ENCODE results near the gene SH3BP1. TPM values are rescaled to one million over a fixed set of nuclear protein-coding genes. Genes with fewer than 3 reads are reported as not detected.

Gene SH3BP1
- polyA plus RNA-seq, 1 donor from 2014 or later, result 0.63 TPM

DNA sequence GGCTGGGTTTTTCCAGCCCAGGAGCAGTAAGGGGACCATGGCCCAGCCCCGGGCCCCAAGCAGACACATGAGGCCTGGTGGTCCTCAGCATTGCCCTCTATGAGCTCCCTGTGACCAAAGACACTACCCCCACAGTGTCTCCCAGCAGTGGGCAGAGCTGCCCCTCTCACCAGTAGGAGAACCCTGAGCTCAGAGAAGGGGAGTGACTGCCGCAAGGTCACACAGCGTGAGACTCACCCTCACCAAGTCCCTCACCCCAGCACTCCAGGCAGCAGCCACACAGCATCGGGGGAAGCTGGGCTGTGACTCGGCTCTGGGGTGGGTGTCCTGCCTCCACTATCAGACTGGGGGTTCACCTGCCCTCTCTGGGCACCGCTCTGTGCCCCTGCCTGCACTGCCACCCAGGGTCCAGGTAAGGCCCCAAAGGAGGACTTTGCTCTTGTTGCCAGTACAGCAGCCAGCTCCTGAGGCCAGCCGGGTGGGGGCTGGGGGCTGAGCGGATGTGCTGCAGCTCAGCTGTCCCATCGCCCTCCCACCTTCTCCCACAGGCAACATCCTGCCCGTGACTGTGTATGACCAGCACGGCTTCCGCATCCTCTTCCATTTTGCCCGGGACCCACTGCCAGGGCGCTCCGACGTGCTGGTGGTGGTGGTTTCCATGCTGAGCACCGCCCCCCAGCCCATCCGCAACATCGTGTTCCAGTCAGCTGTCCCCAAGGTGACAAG, 7.9 kb upstream of the SH3BP1 start:
- Histone ChIP-seq H3K9me2 (ENCODE audit: insufficient read depth, low read length) (no peaks in the 10 kb centered on the region), H3K27me3 (ENCODE audit: insufficient read depth, low read depth, low read length) (no peaks in the 10 kb centered on the region), H3F3A (ENCODE audit: insufficient read depth, low read length, poor library complexity, severe bottlenecking) (no peaks in the 10 kb centered on the region), H3K36me3 (ENCODE audit: insufficient read depth, low read length) (no peaks in the 10 kb centered on the region), H3K9ac (ENCODE audit: low read length) (no peak overlapping the region), H3K4me3 (ENCODE audit: low read length) (no peak overlapping the region), H2AFZ (ENCODE audit: low read depth, low read length) (no peak overlapping the region), H4K20me1 (ENCODE audit: insufficient read depth) (no peaks in the 10 kb centered on the region), H3K9me3 (ENCODE audit: low read length) (no peaks in the 10 kb centered on the region), H3K4me2 (ENCODE audit: low read length) (no peak overlapping the region), H3K27ac (ENCODE audit: low read length) (no peak overlapping the region), H3K79me2 (replicated peaks; ENCODE audit: insufficient read depth, low read length) (no peaks in the 10 kb centered on the region)
- TF ChIP-seq TAF1 (IDR thresholded peaks at IDR 0.05; ENCODE audit: low read depth), result no peak
- TF ChIP-seq EZH2 (IDR thresholded peaks at IDR 0.05; ENCODE audit: borderline replicate concordance, insufficient read depth, low read length, poor library complexity, severe bottlenecking), result no peak
- TF ChIP-seq MXI1 (conservative IDR thresholded peaks at IDR 0.05; ENCODE audit: poor library complexity, severe bottlenecking), result no peak
- TF ChIP-seq, protein P1, sequence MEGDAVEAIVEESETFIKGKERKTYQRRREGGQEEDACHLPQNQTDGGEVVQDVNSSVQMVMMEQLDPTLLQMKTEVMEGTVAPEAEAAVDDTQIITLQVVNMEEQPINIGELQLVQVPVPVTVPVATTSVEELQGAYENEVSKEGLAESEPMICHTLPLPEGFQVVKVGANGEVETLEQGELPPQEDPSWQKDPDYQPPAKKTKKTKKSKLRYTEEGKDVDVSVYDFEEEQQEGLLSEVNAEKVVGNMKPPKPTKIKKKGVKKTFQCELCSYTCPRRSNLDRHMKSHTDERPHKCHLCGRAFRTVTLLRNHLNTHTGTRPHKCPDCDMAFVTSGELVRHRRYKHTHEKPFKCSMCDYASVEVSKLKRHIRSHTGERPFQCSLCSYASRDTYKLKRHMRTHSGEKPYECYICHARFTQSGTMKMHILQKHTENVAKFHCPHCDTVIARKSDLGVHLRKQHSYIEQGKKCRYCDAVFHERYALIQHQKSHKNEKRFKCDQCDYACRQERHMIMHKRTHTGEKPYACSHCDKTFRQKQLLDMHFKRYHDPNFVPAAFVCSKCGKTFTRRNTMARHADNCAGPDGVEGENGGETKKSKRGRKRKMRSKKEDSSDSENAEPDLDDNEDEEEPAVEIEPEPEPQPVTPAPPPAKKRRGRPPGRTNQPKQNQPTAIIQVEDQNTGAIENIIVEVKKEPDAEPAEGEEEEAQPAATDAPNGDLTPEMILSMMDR (IDR thresholded peaks at IDR 0.05; ENCODE audit: poor library complexity, severe bottlenecking), result no peak
- no peak for TF ChIP-seq EP300 (conservative IDR thresholded peaks at IDR 0.05; ENCODE audit: poor library complexity, severe bottlenecking)
- TF ChIP-seq RAD21 (conservative IDR thresholded peaks at IDR 0.05), result no peak
- TF ChIP-seq POLR2AphosphoS5 (IDR thresholded peaks at IDR 0.05), result no peak

DNA sequence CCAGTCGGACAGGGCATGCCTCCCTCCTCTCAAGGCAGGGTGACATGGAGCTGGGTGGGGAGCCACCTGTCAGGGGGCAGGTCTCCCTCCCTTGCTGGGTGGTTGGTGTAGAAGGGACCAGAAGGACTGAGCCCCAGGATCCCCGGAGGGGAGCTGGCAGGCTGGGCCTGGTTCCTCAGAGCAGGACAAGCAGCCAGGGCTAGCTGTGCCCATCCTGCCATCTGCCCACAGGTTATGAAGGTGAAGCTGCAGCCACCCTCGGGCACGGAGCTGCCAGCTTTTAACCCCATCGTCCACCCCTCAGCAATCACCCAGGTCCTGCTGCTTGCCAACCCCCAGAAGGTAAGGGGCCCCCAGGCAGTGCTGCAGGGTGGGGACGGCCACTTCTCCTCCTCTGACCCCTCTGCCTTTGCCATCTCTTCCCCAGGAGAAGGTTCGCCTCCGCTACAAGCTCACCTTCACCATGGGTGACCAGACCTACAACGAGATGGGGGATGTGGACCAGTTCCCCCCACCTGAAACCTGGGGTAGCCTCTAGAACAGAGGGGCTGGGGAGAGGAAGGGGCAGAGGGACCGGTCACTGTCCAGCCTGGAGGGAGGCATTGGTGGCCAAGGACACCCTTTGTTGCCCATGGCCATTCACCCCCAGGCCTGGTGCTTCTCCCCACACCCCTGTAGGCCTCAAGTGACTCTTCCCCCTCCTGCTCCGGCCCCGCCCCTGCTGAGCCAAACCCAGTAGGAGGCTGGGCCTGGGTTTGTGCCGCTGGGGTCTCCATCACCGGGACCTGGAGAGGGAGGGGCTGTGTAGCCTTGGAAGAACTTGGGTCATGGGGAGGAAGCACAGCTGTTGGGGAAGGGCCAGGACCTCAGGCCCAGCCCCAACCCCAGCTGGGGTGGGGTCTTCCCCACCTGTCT, 7.0 kb upstream of the SH3BP1 start:
- H3K27me3 ChIP-seq (ENCODE audit: insufficient read depth, low read depth, low read length), result no peaks in the 10 kb centered on the region
- no peak overlapping the region for H3K9ac ChIP-seq (ENCODE audit: low read length)
- H3F3A ChIP-seq (ENCODE audit: insufficient read depth, low read length, poor library complexity, severe bottlenecking), result no peaks in the 10 kb centered on the region
- H2AFZ ChIP-seq (ENCODE audit: low read depth, low read length), result no peak overlapping the region
- H3K36me3 ChIP-seq (ENCODE audit: insufficient read depth, low read length), result no peaks in the 10 kb centered on the region
- H3K4me2 ChIP-seq (ENCODE audit: low read length), result no peak overlapping the region
- no peak overlapping the region for H3K27ac ChIP-seq (ENCODE audit: low read length)
- H3K9me3 ChIP-seq (ENCODE audit: low read length), result no peaks in the 10 kb centered on the region
- H3K4me3 ChIP-seq (ENCODE audit: low read length), result no peak overlapping the region
- H4K20me1 ChIP-seq (ENCODE audit: insufficient read depth), result no peaks in the 10 kb centered on the region
- TF ChIP-seq TAF1 (IDR thresholded peaks at IDR 0.05; ENCODE audit: low read depth), result no peak
- TF ChIP-seq, protein P2, sequence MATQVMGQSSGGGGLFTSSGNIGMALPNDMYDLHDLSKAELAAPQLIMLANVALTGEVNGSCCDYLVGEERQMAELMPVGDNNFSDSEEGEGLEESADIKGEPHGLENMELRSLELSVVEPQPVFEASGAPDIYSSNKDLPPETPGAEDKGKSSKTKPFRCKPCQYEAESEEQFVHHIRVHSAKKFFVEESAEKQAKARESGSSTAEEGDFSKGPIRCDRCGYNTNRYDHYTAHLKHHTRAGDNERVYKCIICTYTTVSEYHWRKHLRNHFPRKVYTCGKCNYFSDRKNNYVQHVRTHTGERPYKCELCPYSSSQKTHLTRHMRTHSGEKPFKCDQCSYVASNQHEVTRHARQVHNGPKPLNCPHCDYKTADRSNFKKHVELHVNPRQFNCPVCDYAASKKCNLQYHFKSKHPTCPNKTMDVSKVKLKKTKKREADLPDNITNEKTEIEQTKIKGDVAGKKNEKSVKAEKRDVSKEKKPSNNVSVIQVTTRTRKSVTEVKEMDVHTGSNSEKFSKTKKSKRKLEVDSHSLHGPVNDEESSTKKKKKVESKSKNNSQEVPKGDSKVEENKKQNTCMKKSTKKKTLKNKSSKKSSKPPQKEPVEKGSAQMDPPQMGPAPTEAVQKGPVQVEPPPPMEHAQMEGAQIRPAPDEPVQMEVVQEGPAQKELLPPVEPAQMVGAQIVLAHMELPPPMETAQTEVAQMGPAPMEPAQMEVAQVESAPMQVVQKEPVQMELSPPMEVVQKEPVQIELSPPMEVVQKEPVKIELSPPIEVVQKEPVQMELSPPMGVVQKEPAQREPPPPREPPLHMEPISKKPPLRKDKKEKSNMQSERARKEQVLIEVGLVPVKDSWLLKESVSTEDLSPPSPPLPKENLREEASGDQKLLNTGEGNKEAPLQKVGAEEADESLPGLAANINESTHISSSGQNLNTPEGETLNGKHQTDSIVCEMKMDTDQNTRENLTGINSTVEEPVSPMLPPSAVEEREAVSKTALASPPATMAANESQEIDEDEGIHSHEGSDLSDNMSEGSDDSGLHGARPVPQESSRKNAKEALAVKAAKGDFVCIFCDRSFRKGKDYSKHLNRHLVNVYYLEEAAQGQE (IDR thresholded peaks at IDR 0.05; ENCODE audit: borderline replicate concordance), result no peak
- TF ChIP-seq SMC3 (conservative IDR thresholded peaks at IDR 0.05; ENCODE audit: poor library complexity), result no peak
- TF ChIP-seq RAD21 (conservative IDR thresholded peaks at IDR 0.05), result no peak
- TF ChIP-seq EP300 (conservative IDR thresholded peaks at IDR 0.05; ENCODE audit: poor library complexity, severe bottlenecking), result no peak
- TF ChIP-seq, protein P1 (IDR thresholded peaks at IDR 0.05; ENCODE audit: poor library complexity, severe bottlenecking), result no peak
- no peak for TF ChIP-seq MXI1 (conservative IDR thresholded peaks at IDR 0.05; ENCODE audit: poor library complexity, severe bottlenecking)
- TF ChIP-seq EZH2 (IDR thresholded peaks at IDR 0.05; ENCODE audit: borderline replicate concordance, insufficient read depth, low read length, poor library complexity, severe bottlenecking), result no peak
- TF ChIP-seq POLR2AphosphoS5 (IDR thresholded peaks at IDR 0.05), result no peak
- no peaks in the 10 kb centered on the region for H3K9me2 ChIP-seq (ENCODE audit: insufficient read depth, low read length)
- no peaks in the 10 kb centered on the region for H3K79me2 ChIP-seq (replicated peaks; ENCODE audit: insufficient read depth, low read length)

Data from neural cell (in vitro differentiated cells).